Mucosa of gallbladder (tissue), 1 donor: ENCODE measurements around the gene MCFD2. TPM values are rescaled to one million over a fixed set of nuclear protein-coding genes. Genes with fewer than 3 reads are reported as not detected.

Source experiments
- DNase-seq: peaks from one replicate; pipeline ENCODE4 v3.0.0-alpha.2; 2020; ENCODE audit warnings: low spot score
- total RNA-seq: library from RNA; stranded (reverse); gene quantifications from one replicate; pipeline ENCODE4 v1.2.1, GENCODE V29; 2021
- donor health status: DM: no; HTN: no; CAD: no.

MCFD2 gene
- total RNA-seq, result 78.9 TPM

DNA sequence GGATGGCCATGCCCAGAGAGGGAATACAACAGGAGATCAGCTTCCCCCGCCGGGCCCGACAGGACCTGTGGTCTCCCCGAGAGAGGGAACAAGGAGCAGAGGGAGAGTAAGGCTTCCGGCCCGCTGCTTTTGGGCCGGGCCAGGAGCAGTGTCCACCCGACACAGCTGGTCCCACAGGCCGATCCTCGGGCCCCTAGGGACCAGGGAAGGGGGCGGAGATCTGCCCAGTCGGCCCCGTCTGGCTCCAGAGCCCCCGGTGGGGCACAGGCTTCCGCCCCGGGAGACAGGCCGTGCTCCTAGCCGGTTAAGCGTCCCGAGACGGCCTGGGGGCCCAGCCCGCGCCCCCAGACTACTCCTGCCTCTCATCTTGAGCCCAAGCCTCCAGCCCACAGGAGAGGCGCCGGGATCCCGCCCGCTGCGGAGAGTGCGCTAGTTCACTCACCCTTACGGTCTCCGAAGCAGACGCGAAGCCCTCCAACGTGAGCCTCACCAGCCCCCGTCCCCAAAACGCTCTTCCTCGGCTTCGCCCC, at the start of gene MCFD2:
Gene MCFD2 (minus strand): TSS at position 526 of the 530 bp plus-strand sequence. CDS start 6,635 bp downstream, outside the sequence.
- no peak for DNase-seq

DNA sequence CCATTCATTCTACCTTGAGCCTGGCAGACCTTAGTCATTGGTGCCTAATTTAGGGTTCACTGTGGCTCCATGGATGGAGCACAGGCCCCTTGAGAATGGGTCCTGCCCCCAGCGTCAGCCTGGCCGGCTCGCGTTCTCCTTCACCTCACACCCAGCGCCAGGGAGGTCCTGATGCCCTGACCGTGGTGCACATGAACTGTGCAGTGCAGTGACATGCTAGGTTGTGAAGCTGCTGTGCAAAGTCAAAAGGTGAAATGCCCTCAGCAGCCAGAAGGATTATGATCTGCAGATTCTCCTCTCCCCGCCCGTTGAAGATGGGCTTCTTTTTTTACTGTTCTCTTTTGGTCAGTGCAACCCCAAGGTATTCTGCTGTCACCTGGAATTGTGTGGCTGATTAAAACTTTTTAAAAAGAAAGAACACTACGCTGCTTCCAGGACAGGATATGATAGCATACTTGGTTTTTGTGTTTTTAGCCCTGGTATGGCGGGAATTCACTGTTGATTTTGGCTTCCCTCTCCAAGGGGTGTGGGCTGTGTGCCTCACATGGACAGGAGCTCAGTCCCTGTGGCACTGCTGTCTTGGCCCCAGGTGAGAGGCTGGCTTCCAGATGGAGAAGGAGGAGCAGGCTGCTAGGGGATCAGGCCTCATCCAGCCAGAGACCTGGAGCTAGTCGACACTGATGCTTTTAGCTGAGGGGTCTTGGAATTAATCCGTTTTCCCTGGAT, 49.4 kb upstream of the MCFD2 start:
- DNase-seq, result no peak

DNA sequence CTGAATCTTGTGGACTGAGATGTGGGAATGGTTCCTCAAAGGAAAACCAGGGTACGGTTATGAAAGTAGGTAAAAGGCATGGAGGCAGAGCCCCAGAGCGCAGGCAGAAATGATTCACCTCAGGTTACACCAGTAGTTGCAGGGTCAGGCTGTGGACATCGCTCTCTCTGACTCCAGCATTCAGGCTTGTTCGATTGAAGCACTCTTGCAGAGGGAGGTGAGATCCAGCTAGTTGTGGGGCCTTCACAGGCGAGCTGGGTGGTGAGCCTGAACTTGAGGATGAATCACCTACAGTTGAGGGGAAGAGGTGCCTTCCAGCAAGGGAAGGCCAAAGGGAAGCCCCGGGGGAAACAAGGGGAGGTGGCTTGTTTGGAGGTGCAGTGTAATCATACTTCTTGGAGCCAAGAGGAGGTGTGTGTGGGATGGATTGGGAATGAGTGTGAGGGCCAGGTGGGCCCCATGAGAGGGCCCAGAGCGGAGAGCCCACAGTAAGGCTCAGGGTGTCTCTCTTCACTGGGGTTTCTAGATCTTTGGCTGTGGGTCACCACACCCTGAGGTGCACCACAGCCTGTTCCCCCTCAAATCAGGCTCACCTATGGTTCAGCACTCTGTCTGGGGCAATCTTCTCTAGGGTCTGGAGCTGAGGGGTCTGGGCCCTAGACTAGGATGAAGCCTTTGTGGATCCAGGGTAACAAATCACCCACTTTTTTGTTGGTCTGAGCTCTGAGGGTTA, 48.5 kb upstream of the MCFD2 start:
- DNase-seq, result no peak

DNA sequence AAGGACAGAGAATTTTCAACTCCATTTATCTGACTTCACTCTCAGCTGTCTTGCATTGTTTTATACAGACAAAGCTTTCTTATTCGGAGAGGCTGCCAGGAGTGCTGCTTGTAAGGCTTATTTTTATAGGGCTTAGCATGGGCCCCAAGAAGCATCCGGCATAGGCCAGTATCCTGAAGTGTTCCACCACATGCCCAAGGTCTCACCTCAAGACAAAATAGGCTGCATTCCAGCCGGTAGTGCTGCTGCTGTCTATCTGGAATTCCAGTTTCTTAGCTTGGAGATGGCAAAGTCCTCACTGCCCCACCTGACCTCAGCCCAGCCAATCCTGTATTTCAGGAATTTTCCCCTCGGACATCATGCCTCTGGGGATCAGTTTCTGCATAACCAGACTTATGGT, 47.6 kb upstream of the MCFD2 start:
- no peak for DNase-seq

DNA sequence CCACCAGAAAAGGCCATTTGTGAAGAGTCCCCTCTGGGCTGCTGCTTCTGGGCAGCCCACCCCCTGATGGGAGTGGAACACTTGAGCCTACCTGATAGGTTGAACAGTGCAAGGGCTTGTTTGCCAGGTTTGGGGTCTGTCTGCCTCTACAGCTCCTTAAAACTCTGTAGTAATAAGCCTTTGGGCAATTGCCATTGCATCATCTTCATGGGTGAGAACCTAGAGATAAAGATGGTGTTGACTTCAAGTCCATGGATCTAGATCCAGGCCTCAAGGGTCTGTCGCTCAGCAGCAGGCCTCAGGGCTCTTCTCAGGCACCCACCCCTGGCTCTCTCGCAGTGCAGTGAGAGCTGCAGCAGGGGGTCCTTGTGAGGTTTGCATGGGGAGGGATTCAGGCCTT, 47.1 kb upstream of the MCFD2 start:
- DNase-seq, result no peak

DNA sequence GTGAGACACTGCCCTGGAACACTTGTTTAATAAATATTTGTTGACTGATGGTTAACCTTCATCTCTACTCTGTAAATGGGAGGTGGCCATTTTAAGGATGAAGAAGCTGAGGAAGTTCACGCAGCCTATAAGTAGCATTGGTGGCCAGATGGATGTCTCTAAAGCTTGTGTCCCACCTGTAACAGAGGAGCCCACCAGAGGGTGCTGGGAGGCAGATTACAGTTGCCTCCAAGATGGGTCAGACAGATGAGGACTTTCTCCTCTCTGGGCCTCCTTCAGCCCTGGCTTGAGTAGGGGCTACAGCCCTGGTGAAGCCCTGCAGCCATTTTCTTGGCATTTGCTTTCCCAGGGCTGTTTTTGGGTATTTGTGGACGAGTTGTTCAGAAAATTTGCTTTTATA, 45.0 kb upstream of the MCFD2 start:
- no peak for DNase-seq

DNA sequence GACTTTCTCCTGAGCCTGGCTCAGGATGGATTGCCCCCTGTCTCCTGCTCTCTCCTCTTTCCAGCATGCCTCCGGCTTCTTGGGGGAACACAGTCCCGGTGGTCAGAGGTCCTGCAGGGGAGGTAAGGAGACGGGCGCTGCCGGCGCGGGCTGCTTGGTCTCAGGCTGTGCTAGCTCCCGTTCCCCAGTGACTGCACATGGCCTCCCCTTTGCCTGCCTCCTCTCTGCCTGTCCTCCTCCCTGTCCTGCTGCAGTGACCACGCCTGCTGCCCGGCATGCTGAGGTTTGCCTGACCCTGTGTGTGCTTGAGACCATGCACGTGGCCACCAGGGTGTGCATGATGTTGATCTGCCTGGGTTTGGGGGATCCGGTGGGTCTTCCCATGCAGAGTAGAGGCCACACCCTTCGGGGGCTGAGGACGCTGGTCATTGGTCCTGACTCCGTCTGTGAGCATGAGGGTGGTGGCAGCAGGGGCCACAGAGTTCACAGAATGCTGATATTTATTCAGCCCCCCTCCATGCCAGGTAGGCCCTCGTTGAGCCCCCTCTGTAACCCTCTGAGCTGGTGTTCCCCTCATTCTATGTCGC, 42.9 kb upstream of the MCFD2 start:
- no peak for DNase-seq

DNA sequence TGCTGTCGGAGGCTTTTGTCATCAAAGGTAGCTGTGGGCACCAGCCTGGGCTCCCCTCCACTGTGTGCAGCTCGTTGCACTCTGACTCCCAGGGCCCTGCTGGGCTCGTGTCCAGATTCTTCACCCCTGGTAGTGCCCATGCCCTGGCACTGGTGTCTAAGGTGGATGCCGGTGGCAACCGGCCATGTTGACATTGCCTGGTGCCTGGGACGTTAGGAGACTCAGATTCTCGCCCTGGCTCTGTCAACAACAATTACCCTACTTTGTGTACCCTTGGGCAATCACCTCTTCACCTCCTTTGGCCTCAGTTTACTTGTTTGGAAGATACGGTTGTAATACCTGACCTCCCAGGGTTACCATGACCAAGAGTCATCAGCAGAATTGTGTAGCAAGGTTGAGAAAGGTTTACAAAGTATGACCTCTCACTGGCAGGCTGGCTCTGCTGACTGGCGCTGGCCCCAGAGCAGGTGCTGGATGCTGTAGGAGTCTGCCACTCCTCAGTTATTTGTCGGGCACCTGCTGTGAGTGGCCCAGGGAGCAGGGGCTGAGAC, 41.5 kb upstream of the MCFD2 start:
- DNase-seq, result peak; percentile 80

DNA sequence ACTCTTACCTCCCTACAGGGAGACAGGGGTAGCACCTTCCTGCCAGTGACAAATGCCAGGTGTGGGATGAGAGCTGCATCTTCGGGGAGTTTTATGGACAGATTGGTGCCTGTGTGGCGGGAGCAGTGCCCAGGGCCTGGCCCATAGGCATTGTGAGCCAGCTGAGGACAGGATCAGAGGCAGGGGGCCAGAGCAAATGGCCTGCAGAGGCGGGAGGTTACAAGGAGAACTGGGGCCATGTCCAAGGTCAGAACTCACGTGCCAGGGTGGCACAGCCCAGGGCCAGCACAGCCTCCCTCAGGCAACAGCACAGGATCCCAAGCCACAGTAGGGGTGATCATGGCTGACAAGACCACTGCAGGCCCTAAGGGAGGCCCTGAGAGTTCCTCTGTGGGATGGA, 40.2 kb upstream of the MCFD2 start:
- DNase-seq, result no peak

DNA sequence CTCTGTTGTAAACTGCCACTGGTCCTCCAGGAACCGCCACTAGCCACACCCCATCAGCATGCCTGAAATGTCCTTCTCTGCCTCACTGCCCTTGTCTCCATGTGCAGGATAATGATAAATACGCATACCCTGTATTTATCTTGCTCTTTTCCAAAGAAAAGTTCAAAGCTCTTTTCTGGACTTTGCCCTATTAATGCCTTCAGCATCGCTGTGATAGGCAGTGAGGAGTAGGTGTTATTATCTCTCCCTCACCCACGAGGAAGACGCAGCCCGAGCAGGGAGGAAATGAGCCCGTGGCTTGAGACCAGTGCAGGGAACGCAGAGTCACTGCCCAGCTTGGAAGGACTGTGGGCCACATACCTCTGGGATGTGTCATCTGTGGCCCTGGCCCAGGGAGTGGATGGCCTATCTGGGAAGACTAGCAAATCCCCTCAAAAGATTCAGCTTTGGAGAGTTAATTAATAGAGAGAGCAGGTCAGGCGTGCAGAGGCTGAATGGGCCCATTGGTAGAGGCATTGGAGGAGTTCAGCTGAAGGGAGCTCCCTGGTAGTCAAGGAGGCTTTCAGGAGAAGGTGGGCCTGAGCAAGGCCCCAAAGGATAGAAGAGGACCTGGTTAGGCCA, 39.5 kb upstream of the MCFD2 start:
- peak; percentile 86 for DNase-seq

DNA sequence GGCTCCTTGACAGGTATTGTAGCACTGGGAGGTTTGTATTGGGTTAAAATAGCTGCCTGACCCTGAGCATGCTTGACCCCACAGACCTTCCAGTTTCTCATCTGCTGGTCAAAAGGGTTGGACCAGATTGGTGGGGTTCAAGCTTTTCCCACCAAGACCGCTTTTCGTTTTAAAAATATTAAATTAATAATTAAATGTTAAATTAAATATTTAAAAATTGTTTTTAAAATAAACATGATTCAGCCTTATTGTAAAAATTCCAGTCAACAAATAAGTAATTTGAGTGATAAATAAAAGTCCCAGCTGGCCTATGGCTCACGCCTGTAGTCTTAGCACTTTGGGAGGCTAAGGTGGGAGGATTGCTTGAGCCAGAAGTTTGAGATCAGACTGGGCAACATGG, 36.6 kb upstream of the MCFD2 start:
- DNase-seq, result no peak

DNA sequence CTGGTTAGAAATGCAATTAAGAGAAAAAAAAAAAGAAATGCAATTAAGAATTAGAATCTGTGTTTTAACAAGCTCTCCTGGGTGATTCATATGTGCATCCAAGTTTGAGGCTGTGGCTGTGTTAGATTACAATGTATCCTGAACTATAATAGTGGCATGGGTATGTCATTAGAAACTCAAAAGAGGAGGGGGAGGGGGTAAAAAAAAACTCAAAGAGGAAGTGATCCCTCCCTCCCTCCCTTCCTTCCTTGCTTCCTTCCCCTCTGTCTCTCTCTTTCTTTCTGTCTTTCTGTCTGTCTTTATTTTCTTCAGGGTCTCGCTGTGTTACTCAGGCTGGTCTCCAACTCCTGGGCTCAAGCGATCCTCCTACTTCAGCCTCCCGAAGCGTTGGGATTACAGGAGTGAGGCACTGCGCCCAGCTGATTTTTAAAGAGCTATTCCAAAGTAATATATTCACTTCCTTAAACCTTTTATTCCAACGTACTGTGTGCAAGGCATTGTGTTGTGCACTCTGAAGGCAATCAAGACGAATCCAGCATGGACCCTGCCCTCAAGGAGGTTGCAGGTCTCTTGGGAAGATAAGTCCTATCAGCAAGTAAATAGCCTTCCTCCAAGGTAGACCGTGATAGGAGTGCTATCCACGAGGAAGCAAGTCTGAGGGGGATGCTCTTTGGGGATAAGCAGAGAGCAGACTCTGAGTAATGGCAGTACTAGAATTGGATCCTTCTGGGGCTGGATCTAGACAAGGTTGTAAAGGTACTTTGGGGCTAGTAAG, 35.9 kb upstream of the MCFD2 start:
- DNase-seq, result no peak

DNA sequence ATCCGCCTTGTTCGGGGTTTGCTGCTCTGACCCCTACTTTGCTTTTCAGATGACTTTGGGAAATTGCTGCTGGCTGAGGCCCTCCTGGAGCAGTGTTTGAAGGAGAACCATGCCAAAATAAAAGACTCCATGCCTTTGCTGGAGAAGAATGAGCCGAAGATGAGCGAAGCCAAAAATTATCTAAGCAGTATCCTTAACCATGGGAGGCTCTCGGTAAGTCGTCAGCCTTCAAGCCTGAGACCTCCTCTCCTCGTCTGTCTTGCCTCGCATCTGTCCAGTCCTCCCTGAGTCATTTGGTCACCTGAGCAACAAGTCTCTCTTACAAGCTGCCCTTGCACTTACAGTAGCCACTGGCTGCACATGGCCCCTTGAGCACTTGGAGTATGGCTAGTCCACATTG, 34.7 kb upstream of the MCFD2 start:
- no peak for DNase-seq

DNA sequence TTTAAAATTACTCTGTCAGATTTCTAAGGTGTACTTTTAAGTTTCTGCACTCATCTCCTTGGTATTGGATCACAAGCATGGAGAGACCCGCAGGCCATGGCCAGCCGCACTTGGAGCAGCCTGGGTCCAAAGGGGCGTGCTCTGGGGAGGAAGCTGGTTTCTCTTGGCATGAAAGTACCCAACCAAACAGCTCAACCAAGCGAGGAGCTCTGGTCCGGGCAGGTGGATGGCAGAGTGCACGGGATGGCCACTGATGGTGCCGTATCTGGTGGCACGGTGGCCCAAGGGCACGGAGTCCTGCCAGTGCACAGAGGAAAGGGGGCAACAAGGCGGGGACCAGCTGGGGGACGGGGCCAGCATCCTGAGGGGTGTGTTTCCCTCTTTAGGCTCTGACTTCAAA, 32.2 kb upstream of the MCFD2 start:
- DNase-seq, result no peak

DNA sequence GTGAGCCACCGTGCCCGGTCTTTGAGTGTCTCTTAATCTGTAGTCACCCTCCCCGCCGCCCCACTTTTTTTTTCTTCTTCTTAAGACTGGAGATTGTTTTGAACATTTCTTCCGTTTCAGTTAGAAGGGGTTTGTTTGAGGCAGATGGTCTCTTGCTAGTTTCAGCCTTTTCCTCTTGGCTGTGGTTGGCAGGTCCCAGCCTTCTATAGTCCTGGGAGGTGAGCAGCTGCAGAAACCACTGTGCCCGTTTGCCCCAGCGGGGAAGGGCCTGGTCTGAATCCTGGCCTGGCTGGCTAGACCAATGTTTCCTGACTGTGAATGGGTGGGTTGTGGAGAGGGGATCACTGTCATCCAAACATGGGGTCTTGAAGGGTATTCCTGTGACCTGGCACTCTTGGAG, 30.1 kb upstream of the MCFD2 start:
- no peak for DNase-seq

DNA sequence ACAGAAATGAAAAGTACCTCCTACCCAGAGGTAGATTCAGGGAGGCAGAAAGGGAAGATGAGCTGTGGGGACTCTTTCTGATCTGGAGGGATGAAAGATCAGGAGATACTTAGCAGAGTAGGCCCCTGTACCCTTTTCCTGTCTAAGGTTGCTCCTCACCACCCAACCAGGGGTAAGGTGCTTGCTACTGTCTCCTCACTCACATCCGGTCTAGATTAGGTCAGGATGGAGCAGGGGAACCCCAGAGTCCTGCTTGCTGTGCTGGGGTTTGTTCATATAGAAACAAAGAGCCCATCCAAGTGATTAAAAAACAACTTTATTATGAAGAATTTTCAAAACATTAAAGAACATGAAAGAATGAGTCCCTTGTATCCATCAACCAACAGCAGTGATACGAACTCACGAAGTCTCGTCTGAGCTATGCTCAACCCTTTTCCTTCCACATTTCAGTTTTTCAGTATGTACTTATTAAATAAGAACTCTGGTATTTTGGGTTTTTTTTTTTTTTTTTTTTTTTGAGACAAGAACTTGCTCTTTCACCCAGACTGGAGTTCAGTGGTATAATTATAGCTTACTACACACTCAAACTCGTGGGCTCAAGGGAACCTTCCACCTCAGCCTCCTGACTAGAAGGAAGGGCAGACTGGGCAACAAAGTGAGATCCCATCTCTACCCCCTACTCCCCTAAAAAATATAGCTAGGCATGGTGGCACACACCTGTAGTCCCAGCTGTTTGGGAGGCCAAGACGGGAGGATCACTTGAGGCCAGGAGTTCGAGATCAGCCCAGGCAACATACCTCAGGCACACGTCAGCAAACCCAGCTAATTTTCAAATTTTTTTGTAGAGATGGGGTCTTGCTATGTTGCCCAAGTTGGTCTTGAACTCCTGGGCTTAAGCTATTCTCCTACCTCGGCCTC, 28.5 kb upstream of the MCFD2 start:
- no peak for DNase-seq

DNA sequence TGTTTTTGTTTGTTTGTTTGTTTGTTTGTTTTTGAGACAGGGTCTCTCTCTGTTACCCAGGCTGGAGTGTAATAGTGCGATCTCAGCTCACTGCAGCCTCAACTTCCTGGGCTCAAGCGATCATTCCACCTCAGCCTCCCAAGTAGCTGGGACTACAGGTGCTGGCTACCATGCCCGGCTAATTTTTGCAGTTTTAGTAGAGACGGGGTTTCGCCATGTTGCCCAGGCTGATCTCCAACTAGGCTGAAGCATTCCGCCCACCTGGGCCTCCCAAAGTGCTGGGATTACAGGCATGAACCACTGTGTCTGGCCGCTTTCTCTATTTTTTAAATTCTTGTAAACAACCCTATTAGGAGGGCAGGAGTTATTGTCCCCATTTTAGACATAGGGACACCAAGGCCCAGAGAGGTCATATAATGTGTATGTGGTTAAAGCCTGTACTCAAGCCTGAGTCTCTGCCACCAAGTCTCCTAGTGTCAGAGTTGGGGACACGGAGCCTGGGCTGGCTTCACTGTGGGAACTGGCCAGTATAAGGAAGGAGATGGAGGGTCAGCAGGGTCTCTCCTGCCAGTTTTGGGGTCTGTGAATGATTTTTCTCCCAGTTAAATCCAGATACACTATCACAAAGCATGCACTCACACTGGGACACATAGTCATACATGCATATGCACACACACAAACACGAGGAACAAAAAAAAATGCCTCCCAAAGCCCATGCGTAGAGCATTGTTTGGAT, 27.5 kb upstream of the MCFD2 start:
- no peak for DNase-seq

DNA sequence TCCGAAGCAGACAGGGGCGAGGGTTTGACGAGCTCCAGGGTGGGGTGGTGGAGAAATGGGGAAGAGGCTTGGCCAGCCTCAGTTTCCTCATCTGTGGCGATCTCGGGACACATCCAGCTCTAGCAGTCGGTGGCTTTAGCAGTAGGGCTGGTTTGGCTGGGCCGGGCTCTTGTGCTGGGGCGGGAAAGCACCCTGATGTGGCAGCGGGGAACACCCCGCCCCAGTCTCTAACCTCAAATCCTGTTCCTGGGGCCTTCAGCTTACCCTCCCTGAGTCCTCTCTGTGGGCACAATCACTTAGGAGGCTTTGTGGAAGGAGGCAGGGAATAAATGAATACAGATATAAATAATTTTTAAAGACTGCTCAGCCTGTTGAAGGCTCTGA, 26.5 kb upstream of the MCFD2 start:
- no peak for DNase-seq

DNA sequence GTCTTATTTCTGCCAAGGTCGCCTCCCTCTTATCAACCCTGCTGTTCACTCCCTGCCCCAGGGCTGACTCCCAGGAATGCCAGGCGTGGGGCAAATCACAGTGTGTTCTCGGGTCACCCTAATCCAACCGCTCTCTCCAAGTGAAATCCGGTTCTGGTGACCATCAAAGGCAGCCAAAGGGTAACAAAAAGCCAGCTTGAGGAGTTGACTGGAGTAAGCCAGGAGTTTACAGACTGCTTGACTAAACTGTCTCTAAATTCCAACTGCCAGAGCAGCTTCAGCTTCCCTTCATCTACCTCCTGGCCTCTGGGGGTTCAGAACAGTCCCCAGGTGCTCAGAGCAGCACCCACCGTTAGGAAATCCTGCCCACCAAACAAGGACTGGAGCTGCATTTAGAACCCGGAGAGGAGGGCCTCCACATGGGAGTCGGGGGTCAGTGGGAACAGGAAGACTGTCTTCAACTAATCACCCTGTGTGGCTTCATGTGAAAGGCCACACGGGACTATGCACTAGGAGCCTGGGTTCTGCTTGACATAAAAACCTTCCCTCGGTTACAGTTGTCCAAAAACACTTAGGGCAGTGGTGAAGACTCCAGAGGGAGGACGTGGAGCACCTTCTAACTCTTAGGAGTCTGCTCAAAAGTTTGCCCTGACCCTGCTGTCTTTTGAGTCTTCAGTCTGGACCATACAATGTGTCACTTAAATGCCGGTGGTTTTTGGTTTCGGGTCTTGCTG, 24.2 kb upstream of the MCFD2 start:
- DNase-seq, result no peak
